A673 (cell line): ENCODE measurements around the gene CHD2.

Experiments used
- CTCF ChIP-seq: fragments of 300-800, 200-600 bp; sonication (generic); conservative IDR thresholded peaks from 2 replicates; pipeline ENCODE4 v1.5.1; 2017; ENCODE audit warnings: low read depth, mild to moderate bottlenecking, antibody characterized with exemption, low read length, moderate library complexity, mixed read lengths
- EZH2 ChIP-seq: fragments of 200-600 bp; sonication (generic); IDR thresholded peaks from 2 replicates; pipeline ENCODE4 v1.6.1; 2017; ENCODE audit warnings: borderline replicate concordance, low read depth, mild to moderate bottlenecking, mixed read lengths, antibody characterized with exemption, low read length; ENCODE audit not compliant: poor library complexity, severe bottlenecking

GRCh38 chr15:93018574-93018973 is 118.5 kb downstream of the CHD2 start:
- TF ChIP-seq CTCF (peak; percentile 38), EZH2 (no peak)
